HepG2 (cell line): Measurements from ENCODE around the gene IP6K3. TPM values are rescaled to one million over a fixed set of nuclear protein-coding genes. Genes with fewer than 3 reads are reported as not detected.

Experiments used
- ATAC-seq: fragments of 200-7000 bp; cut with Tn5 transposase; 3 replicates; pipeline ENCODE4 v1.9.1; 2020; ENCODE audit warnings: mild to moderate bottlenecking, moderate library complexity
- BruUV-seq: library from RNA; stranded (reverse); fragments of 400-500 nt; replicated peaks from 2 replicates; lab custom pipeline; 2021; lab: Mats Ljungman, UMichigan
- CTCF ChIA-PET: fragments of 300-600 bp; formaldehyde crosslinking; extraction: SDS; loops from one replicate; lab custom pipeline; 2021; ENCODE audit warnings: low total read pairs, inconsistent platforms, low intra/inter-chr PET ratio; lab: Yijun Ruan, JAX
- POLR2A ChIA-PET: fragments of 350-600 bp; sonication (Branson Sonifier 250); formaldehyde crosslinking; loops from one replicate; lab custom pipeline; 2020; ENCODE audit warnings: antibody characterized with exemption, inconsistent platforms; lab: Yijun Ruan, JAX
- DNase-seq: peaks from one replicate; pipeline ENCODE4 v3.0.0-alpha.2; 2015; ENCODE audit warnings: low spot score
- FAIRE-seq: peaks from 3 replicates; lab custom pipeline; 2011; peaks lifted over from hg19 to GRCh38; lab: Jason Lieb, UNC
- H2AFZ ChIP-seq: one replicate; pipeline ENCODE4 v1.6.1; 2011; ENCODE audit warnings: low read length, inconsistent platforms
- H3K27ac ChIP-seq: fragments of 300-600 bp; 3 replicates; pipeline ENCODE4 v1.8.0; 2011; ENCODE audit warnings: mixed run types, mild to moderate bottlenecking, mixed read lengths, low read length, inconsistent platforms; ENCODE audit not compliant: insufficient read depth; ENCODE audit errors: extremely low read length
- H3K27me3 ChIP-seq, 2 experiments: fragments of 200-600 bp in 1 of 2; 2 replicates in 1 of 2; 3 replicates in 1 of 2; pipeline versions ENCODE4 v1.6.0 to v1.8.0; 2011; ENCODE audit warnings: low read length in 2 of 2, mild to moderate bottlenecking in 2 of 2, moderate library complexity in 2 of 2, inconsistent platforms in 1 of 2; ENCODE audit not compliant: insufficient read depth in 2 of 2, control insufficient read depth in 1 of 2
- H3K36me3 ChIP-seq, 2 experiments: fragments of 200-600 bp in 1 of 2; replicated peaks in 1 of 2; 2 replicates in 1 of 2; 3 replicates in 1 of 2; pipeline versions ENCODE4 v1.5.1 to v1.8.0; 2011; ENCODE audit warnings: low read length in 2 of 2, inconsistent platforms in 1 of 2; ENCODE audit not compliant: insufficient read depth in 2 of 2, control insufficient read depth in 1 of 2
- H3K4me1 ChIP-seq: 2 replicates; pipeline ENCODE4 v1.5.1; 2012; ENCODE audit warnings: low read length, inconsistent platforms; ENCODE audit not compliant: insufficient read depth
- H3K4me2 ChIP-seq: 2 replicates; pipeline ENCODE4 v1.6.0; 2011; ENCODE audit warnings: low read depth, low read length, inconsistent platforms
- H3K4me3 ChIP-seq, 3 experiments: fragments of 200-600 bp in 1 of 3; sonication (generic), shearing (Covaris generic) in 1 of 3; replicated peaks in 1 of 3; 2 replicates each; pipeline ENCODE4 v1.5.1; 2011 to 2016; ENCODE audit warnings: low read length in 3 of 3, inconsistent platforms in 2 of 3, low read depth in 2 of 3, mild to moderate bottlenecking in 2 of 3, control low read depth in 1 of 3, mixed read lengths in 1 of 3; ENCODE audit not compliant: insufficient read depth in 1 of 3
- H3K79me2 ChIP-seq: one replicate; pipeline ENCODE4 v1.6.1; 2011; ENCODE audit warnings: low read length, inconsistent platforms; ENCODE audit not compliant: insufficient read depth
- H3K9ac ChIP-seq: 2 replicates; pipeline ENCODE4 v1.6.0; 2011; ENCODE audit warnings: mild to moderate bottlenecking, low read depth, low read length, inconsistent platforms; ENCODE audit not compliant: insufficient read depth
- H3K9me3 ChIP-seq: 2 replicates; pipeline ENCODE4 v1.5.1; 2012; ENCODE audit warnings: mild to moderate bottlenecking, low read length
- H4K20me1 ChIP-seq: 2 replicates; pipeline ENCODE4 v1.6.0; 2011; ENCODE audit warnings: inconsistent platforms, mild to moderate bottlenecking, low read length, moderate library complexity; ENCODE audit not compliant: insufficient read depth
- CHD2 ChIP-seq: IDR thresholded peaks from 2 replicates; pipeline ENCODE4 v1.6.1; 2011; ENCODE audit warnings: low read depth, low read length, improper control_type of control experiment
- HNRNPH1 ChIP-seq: fragments of 200-400 bp; formaldehyde crosslinking; optimal IDR thresholded peaks from 2 replicates; pipeline ENCODE3; 2017; ENCODE audit warnings: mild to moderate bottlenecking, low read depth, low read length
- MAFK ChIP-seq, 2 experiments: IDR thresholded peaks in 1 of 2; conservative IDR thresholded peaks in 1 of 2; 2 replicates each; pipeline ENCODE4 v1.6.1; 2011; ENCODE audit warnings: improper control_type of control experiment in 2 of 2, low read length in 2 of 2
- PLRG1 ChIP-seq: fragments of 450-650 bp; conservative IDR thresholded peaks from 2 replicates; pipeline ENCODE4 v1.6.1; 2016
- SAP130 ChIP-seq: IDR thresholded peaks from 2 replicates; pipeline ENCODE4 v1.6.1; 2016; ENCODE audit warnings: low read depth
- ZNF382 ChIP-seq: sonication (generic); formaldehyde crosslinking; IDR thresholded peaks from 2 replicates; pipeline ENCODE4 v1.5.0; 2020; ENCODE audit warnings: missing genetic modification reagents, mild to moderate bottlenecking, borderline replicate concordance
- ZNF644 ChIP-seq: IDR thresholded peaks from 2 replicates; pipeline ENCODE4 v1.6.1; 2016; ENCODE audit warnings: low read depth
- ZNF777 ChIP-seq: sonication (generic); formaldehyde crosslinking; IDR thresholded peaks from 2 replicates; pipeline ENCODE4 v1.4.0; 2020; ENCODE audit warnings: missing genetic modification reagents
- ZNF781 ChIP-seq: sonication (generic); formaldehyde crosslinking; IDR thresholded peaks from 2 replicates; pipeline ENCODE4 v1.5.1; 2020; ENCODE audit warnings: borderline replicate concordance, mild to moderate bottlenecking, missing genetic modification reagents; ENCODE audit errors: not compliant biosample characterization
- WGBS: methylation state at CpG from one replicate; pipeline ENCODE4 v1.1.6; 2017; ENCODE audit warnings: low lambda C conversion rate; 5-methylcytosine and 5-hydroxymethylcytosine counted together
- in situ Hi-C: cut with HindIII; loops from 2 replicates; pipeline ENCODE4 v1.10.0; 2017; ENCODE audit warnings: low pct_unique_long_range_greater_than_20kb; ENCODE audit not compliant: extremely low pct_ligation_motif_present
- intact Hi-C: fragments of 100-400 bp; cut with micrococcal nuclease; formaldehyde crosslinking; loops from one replicate; pipeline ENCODE4 v1.10.0; 2022; ENCODE audit not compliant: unreplicated experiment
- polyA plus RNA-seq, 8 experiments: library from polyadenylated mRNA; depleted of rRNA in 3 of 8; stranded (reverse) in 7 of 8; unstranded in 1 of 8; fragments of >200 nt; fragmentation: Illumina TruSeq in 4 of 8; extraction: Trizol in 4 of 8; gene quantifications; 2 replicates each; pipeline versions ENCODE4 v1.2.1 to v1.2.3, GENCODE V29; 2011 to 2016; ENCODE audit warnings: low read depth in 4 of 8, missing spikeins in 1 of 8, mixed read lengths in 1 of 8; ENCODE audit not compliant: insufficient read depth in 1 of 8
- total RNA-seq, 5 experiments: library from RNA; depleted of rRNA; stranded (reverse); fragments of >200 nt; fragmentation: Illumina TruSeq; extraction: Trizol; gene quantifications; 2 replicates each; pipeline ENCODE4 v1.2.3, GENCODE V29; 2016; ENCODE audit warnings: low read depth in 1 of 5
- TF ChIP-seq, protein P1 (sequence below): sonication (generic); formaldehyde crosslinking; IDR thresholded peaks from 2 replicates; pipeline ENCODE4 v1.4.0; 2020; ENCODE audit warnings: missing genetic modification reagents
- TF ChIP-seq, protein P2 (sequence below): sonication (generic); formaldehyde crosslinking; IDR thresholded peaks from 2 replicates; pipeline ENCODE4 v1.5.0; 2020; ENCODE audit warnings: mild to moderate bottlenecking, missing genetic modification reagents
- TF ChIP-seq, protein P3 (sequence below): sonication (generic); formaldehyde crosslinking; IDR thresholded peaks from 2 replicates; pipeline ENCODE4 v1.9.0; 2021; ENCODE audit warnings: missing genetic modification reagents, mild to moderate bottlenecking, borderline replicate concordance
- TF ChIP-seq, protein P4 (sequence below): sonication (generic); formaldehyde crosslinking; IDR thresholded peaks from 2 replicates; pipeline ENCODE4 v1.9.0; 2021; ENCODE audit warnings: missing genetic modification reagents, mild to moderate bottlenecking, borderline replicate concordance
- TF ChIP-seq, protein P5 (sequence below): sonication (generic); formaldehyde crosslinking; IDR thresholded peaks from 2 replicates; pipeline ENCODE4 v1.4.0; 2020; ENCODE audit warnings: missing genetic modification reagents

IP6K3 gene
- total and polyA plus RNA-seq, 2 of the 13 experiments (the other 11 are each of a cell fraction or from before 2014, with no cell fraction given) = 0.11 to 0.18 TPM

DNA sequence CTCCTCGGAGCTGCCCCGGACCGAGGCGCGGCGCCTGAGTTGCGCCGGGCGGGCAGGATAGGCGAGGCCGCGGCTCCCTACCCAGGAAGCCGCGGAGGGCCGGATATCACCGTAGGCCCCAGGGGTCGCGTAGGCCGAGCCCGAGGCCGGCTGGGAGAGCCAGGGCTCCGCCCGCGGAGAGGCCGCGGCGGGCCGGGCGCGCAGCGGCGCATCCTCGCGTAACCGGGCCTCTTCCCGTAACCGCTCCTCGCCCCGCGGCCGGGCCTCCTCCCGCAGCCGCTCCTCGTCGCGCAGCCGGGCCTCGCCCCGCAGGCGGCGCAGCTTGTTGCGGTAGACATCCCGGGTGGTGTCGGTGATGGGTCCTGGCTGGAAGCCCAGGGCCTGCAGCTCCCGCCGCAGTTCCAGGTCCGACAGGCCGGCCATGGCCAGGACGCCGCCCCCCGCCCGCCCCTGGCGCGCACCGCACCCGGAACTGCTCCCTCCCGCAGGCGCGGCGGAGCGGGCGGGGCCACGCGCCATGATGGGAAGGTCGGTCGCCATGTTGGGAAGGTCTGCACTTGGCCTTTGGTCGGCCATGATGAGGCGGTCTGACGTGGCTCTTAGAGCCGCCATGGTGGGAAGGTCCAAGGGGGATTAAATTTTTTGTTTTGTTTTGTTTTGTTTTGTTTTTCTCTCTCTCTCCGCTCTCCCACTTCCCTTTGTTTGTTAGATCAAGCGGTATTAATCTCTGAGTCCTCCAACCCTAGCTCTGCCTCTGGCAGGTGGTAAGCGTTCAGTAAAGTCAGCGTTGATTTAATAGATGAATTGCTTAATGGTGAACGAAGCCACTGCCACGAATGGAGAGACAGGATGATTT is 42.2 kb upstream of the IP6K3 start, which contains the start of gene LEMD2:
LEMD2 (minus strand) TSS at position 437 of the 856 bp plus-strand sequence; CDS start at position 423, 14 bp downstream.
- Histone ChIP-seq H3K4me1 (peaks cover 42% of the 10 kb centered on the region), H3K9ac (peak within 1 kb of the TSS; percentile 90), H3K9me3 (no peaks in the 10 kb centered on the region), H3K4me2 (peak within 1 kb of the TSS; percentile 83), H3K27me3 (peaks cover 0 to 16% of the 10 kb centered on the region in 2 experiments; a peak in 2 of 5 replicates), H4K20me1 (peaks cover 9% of the 10 kb centered on the region; the same call in 1 of the 2 replicates), H3K36me3 (peaks cover 2 to 3% of the 10 kb centered on the region in 2 experiments; a peak in 4 of 5 replicates), H2AFZ (peak within 1 kb of the TSS; percentile 44), H3K79me2 (peaks cover 24% of the 10 kb centered on the region), H3K27ac (peak within 1 kb of the TSS; percentile 72), H3K4me3 (peak within 1 kb of the TSS; percentile 66 to 87 (median 81))
- WGBS = 9% methylated on average over 57 of the region's 86 CpGs
- no TSS peak for BruUV-seq
- POLR2A ChIA-PET = interaction anchor here (1.3 to 2.1 kb wide), 4 partner anchors 10 to 199 kb away, joined by 3 to 13 read pairs (median 6); partner anchors contain the start of gene UQCC2
- CTCF ChIA-PET = interaction anchor here (0.9 kb wide), 1 partner anchor 44 kb away, joined by 3 read pairs; no protein-coding TSS in a partner anchor
- in situ Hi-C loops = no loop called here
- intact Hi-C loops = no loop called here
- peak; percentile 81 for DNase-seq
- peak; percentile 98 for FAIRE-seq
- ATAC-seq = peak; percentile 91
- TF ChIP-seq ZNF644 (peak; percentile 98), PLRG1 (no peak), ZNF382 (CRISPR knock-in tag) (no peak), CHD2 (peak; percentile 8; the same call in 1 of the 2 replicates), SAP130 (CRISPR knock-in tag) (peak; percentile 95), MAFK (conservative IDR thresholded peaks at IDR 0.05 in 1 of 2, IDR thresholded peaks at IDR 0.05 in 1 of 2; ENCODE audit: low read length in 2 of 2) (no peak), ZNF777 (peak; percentile 55; the same call in 1 of the 2 replicates), HNRNPH1 (no peak), ZNF781 (CRISPR knock-in tag) (no peak)
- TF ChIP-seq, protein P1, sequence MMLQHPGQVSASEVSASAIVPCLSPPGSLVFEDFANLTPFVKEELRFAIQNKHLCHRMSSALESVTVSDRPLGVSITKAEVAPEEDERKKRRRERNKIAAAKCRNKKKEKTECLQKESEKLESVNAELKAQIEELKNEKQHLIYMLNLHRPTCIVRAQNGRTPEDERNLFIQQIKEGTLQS (CRISPR knock-in tag) = peak; percentile 78; the same call in 1 of the 2 replicates
- TF ChIP-seq, protein P2, sequence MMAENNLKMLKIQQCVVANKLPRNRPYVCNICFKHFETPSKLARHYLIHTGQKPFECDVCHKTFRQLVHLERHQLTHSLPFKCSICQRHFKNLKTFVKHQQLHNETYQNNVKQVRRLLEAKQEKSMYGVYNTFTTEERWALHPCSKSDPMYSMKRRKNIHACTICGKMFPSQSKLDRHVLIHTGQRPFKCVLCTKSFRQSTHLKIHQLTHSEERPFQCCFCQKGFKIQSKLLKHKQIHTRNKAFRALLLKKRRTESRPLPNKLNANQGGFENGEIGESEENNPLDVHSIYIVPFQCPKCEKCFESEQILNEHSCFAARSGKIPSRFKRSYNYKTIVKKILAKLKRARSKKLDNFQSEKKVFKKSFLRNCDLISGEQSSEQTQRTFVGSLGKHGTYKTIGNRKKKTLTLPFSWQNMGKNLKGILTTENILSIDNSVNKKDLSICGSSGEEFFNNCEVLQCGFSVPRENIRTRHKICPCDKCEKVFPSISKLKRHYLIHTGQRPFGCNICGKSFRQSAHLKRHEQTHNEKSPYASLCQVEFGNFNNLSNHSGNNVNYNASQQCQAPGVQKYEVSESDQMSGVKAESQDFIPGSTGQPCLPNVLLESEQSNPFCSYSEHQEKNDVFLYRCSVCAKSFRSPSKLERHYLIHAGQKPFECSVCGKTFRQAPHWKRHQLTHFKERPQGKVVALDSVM = peak; percentile 45; the same call in 1 of the 2 replicates
- TF ChIP-seq, protein P3, sequence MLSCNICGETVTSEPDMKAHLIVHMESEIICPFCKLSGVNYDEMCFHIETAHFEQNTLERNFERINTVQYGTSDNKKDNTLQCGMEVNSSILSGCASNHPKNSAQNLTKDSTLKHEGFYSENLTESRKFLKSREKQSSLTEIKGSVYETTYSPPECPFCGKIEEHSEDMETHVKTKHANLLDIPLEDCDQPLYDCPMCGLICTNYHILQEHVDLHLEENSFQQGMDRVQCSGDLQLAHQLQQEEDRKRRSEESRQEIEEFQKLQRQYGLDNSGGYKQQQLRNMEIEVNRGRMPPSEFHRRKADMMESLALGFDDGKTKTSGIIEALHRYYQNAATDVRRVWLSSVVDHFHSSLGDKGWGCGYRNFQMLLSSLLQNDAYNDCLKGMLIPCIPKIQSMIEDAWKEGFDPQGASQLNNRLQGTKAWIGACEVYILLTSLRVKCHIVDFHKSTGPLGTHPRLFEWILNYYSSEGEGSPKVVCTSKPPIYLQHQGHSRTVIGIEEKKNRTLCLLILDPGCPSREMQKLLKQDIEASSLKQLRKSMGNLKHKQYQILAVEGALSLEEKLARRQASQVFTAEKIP (CRISPR knock-in tag) = no peak
- TF ChIP-seq, protein P4, sequence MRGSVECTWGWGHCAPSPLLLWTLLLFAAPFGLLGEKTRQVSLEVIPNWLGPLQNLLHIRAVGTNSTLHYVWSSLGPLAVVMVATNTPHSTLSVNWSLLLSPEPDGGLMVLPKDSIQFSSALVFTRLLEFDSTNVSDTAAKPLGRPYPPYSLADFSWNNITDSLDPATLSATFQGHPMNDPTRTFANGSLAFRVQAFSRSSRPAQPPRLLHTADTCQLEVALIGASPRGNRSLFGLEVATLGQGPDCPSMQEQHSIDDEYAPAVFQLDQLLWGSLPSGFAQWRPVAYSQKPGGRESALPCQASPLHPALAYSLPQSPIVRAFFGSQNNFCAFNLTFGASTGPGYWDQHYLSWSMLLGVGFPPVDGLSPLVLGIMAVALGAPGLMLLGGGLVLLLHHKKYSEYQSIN (CRISPR knock-in tag) = no peak
- TF ChIP-seq, protein P5, sequence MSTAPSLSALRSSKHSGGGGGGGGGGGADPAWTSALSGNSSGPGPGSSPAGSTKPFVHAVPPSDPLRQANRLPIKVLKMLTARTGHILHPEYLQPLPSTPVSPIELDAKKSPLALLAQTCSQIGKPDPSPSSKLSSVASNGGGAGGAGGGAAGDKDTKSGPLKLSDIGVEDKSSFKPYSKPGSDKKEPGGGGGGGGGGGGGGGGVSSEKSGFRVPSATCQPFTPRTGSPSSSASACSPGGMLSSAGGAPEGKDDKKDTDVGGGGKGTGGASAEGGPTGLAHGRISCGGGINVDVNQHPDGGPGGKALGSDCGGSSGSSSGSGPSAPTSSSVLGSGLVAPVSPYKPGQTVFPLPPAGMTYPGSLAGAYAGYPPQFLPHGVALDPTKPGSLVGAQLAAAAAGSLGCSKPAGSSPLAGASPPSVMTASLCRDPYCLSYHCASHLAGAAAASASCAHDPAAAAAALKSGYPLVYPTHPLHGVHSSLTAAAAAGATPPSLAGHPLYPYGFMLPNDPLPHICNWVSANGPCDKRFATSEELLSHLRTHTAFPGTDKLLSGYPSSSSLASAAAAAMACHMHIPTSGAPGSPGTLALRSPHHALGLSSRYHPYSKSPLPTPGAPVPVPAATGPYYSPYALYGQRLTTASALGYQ (CRISPR knock-in tag) = peak; percentile 86; the same call in 1 of the 2 replicates
